GM12873 (cell line): Measurements from ENCODE around the gene NME7.

Source experiments
- TF ChIP-seq, protein P1 (sequence below): IDR thresholded peaks from 2 replicates; pipeline ENCODE4 v1.5.1; 2012; ENCODE audit warnings: low read depth, mild to moderate bottlenecking, moderate library complexity, low read length, control low read depth; ENCODE audit not compliant: insufficient read depth; ENCODE audit errors: missing control alignments

Gene NME7

DNA sequence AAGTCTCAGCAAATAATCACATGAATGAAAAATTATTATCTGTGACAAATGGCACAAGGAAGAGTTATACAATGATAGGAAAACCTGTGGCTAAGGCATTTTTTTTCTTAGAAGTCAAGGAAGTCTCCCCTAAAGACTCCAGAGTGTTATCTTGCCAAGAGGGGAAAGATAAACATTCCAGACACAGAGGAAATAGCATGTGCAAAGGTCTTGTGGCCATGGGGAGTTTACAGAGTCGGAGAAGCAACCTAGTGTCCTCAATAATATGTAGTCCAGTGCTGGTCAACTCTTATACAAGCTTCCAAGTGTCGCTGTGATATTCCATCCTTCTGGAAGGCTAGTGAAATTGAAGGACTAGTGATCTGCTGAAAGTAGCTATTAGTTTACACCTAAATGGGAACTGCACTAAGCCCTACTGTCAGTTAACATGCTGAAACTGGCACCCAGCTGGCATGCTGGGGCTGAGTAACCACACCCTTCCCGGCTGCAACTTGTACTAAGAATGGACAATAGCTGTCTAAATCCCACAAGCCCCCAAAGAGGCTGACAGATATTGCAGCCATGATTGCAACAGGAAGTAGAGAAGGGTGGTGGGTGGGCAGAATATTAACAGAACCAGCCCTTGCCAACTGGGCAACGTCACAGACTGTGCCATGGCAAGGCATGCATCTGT is 272.6 kb downstream of the NME7 start:
- TF ChIP-seq, protein P1, sequence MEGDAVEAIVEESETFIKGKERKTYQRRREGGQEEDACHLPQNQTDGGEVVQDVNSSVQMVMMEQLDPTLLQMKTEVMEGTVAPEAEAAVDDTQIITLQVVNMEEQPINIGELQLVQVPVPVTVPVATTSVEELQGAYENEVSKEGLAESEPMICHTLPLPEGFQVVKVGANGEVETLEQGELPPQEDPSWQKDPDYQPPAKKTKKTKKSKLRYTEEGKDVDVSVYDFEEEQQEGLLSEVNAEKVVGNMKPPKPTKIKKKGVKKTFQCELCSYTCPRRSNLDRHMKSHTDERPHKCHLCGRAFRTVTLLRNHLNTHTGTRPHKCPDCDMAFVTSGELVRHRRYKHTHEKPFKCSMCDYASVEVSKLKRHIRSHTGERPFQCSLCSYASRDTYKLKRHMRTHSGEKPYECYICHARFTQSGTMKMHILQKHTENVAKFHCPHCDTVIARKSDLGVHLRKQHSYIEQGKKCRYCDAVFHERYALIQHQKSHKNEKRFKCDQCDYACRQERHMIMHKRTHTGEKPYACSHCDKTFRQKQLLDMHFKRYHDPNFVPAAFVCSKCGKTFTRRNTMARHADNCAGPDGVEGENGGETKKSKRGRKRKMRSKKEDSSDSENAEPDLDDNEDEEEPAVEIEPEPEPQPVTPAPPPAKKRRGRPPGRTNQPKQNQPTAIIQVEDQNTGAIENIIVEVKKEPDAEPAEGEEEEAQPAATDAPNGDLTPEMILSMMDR, result no peak

DNA sequence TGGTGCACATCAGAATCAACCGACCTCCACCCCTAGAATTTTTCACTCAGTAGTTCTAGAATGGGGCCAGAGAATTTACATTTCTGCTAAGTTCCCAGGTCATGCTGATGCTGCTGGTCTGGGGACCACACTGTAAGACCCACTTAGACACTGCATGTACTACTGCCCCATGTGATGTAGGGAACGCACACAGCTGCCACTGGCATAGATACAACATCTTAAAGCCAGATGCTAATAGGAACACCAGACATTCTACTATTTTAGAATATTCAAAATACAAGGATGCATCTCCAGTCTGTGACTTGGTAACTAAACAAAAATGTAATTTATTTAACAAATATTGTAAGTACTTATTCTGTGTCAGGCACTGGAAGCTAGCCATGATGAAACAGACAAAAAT is 275.2 kb downstream of the NME7 start:
- TF ChIP-seq, protein P1, result no peak

DNA sequence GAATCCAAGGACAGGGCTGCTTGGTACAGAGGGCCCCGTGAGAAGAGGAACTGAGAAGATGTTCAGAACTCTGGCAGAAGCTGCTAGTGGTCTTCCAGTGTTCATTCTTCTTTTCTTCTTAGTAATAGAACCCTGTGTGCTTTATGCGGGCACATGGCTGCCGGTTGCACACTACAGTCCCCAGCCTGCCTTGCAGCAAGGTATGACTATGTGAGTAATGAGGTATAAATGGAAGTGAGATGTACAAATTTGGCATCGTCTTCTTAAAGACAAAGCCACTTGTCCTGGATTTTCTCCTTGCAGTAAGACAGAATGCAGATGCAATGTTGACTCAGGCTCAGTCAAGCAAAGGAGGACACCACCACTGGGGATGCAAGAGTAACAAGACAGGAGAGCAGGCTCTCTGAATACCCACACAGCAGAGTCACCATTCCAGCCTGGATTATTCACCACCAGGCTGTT is 276.1 kb downstream of the NME7 start:
- TF ChIP-seq, protein P1, result no peak

DNA sequence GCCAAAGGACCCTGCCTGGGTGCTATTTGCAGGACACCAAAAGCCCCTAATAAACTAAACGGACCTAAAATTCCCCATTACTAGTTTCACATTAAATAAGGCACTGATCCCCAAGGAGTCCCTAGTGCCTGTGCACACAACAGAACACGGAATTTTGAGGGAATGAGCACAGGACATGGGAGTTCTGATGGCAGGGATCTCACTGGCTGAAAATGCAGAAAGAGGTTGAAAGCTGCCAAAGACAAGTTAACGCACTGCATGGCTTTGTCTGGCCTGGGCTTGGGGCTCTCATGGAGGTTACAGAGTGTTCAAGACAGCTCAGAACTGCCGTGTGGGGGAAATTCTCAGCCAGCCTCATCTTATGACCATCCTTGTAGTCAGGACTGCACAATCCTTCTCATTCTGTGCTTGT is 276.7 kb downstream of the NME7 start:
- TF ChIP-seq, protein P1, result no peak

DNA sequence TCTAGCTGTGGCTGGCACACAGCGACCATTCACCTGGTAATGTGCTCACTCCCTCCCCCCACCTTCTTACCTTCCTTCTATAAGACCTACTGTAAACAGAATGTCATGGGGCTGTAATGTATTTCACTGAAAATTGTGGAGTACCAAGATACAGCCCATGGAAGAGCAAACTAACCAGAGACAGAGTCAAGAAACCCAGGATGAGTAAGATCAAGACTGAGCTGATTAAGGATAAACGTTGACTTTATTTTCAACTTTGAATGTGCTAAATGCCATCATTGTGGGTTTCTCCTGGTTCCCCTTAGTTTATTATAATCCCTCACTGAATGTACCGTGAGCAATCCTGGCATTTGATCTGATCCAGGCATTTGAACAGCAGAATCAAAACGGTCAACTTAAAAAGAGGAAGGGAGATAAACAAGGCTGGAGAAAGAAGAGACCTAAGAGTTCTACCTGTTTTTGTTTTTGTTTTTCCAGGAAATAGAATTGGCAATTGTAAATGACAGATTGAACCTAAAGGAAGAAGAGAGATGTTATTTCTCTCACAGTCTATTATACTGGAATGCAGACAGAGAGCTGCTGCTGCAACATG is 277.2 kb downstream of the NME7 start:
- TF ChIP-seq, protein P1, result no peak

DNA sequence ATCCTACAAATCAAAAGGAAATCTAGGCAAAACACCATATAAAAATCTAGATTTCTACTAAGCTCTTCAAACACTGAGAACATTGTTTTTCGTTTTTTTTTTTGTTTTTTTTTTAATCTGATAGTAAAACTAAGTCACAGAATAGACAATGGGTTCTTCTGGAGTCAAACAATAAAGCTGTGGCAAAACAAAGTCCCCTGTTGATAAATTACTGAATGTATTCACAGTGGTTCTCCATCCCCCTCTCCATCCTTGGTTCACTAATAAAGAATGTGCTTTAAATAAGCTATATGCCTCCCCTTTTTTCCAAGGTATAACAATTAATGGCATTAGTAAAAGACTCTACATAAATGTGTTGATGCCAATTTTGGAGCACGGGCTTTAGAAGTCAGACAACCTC is 277.8 kb downstream of the NME7 start:
- TF ChIP-seq, protein P1, result no peak

DNA sequence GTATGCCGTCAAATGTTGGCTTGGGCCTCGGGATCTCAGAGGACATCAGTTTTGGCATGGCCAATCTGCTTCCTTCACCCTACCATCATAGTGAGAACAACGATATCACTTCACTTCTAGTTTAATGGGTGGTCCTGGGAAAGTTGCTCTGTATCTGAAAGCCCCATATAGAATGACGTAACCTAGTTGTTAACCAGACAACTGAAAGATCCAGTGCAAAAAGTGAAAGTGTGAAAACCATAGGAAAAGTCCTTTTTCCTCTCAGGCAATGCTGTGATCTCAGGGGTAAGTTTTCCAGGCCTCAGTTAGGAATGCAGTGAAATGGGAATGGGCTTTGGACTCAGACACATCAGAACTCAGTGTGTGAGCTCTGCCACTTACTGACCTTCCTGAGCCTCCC is 279.7 kb downstream of the NME7 start:
- TF ChIP-seq, protein P1, result no peak
